Measurements from ENCODE around the gene EMP2.
"Not testable (repeated sequence)": the region's sequence is repeated elsewhere in the genome, so short reads cannot be mapped to it uniquely, and the experiment has no call there.

The EMP2 gene

GRCh38 chr16:10520869-10521578 is 59.4 kb downstream of the EMP2 start:
- no peak for DNase-seq (ENCODE audit: low read depth)

GRCh38 chr16:10519929-10520868 is 60.2 kb downstream of the EMP2 start:
- no peak for DNase-seq (ENCODE audit: low read depth)

DNA sequence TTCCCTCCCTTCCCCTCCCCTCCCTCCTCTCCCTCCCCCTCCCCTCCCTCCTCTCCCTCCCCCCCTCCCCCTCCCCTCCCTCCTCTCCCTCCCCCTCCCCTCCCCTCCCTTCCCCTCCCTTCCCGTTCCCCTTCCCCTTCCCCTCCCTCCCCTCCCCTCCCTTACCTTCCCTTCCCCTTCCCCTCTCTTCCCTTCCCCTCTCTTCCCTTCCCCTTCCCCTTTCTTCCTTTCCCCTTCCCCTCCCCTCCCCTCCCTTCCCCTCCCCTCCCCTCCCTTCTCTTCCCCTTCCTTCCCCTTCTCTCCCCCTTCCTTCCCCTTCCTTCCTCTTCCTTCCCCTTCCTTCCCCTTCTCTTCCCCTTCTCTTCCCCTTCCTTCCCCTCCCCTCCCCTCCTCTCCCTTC is 61.1 kb downstream of the EMP2 start:
- no peak for DNase-seq (ENCODE audit: low read depth)

DNA sequence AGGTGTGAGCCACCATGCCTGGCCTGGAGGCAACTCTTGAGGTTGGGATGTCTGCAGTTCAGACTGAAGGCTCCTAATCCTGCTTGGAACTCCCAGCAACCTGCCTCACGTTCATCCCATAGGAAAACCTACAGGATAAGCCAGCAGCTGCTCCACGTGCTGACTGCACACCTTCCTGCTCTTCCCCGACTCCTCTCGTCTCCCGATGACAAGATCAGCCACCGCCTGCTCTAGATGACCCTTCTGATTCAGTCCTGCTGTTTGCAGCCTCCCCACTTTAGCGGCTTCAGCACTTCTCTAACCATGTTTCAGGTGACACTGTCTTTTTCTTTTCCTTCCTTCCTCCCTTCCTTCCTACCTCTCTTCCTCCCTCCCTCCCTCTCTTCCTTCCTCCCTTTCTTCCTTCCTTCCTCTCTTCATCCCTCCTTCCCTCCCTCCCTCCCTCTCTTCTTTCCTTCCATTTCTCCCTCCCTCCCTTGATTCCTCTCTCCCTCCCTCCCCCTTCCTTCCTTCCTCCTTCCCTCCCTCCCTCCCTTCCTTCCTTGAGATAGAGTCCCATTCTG is 61.8 kb downstream of the EMP2 start:
- no peak for DNase-seq (ENCODE audit: low read depth)

DNA sequence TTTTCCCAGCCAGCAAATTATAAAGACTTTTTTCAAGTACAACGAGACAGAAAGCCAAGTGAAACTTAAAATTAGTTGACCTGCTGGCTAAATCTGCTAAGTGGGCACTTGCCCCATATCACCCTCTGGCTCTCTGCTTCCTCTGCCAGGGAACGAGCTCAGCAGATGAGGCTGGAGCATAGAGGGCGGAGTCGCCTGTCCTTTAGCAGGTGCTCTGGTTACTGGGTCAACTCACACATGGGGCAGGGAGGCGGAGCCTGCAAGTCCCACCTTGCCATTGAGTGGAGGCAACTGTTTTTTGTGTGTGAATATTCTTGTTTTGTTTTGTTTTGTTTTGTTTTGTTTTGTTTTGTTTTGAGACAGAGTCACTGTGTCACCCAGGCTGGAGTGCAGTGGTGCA is 62.5 kb downstream of the EMP2 start:
- DNase-seq (ENCODE audit: low read depth): no peak

DNA sequence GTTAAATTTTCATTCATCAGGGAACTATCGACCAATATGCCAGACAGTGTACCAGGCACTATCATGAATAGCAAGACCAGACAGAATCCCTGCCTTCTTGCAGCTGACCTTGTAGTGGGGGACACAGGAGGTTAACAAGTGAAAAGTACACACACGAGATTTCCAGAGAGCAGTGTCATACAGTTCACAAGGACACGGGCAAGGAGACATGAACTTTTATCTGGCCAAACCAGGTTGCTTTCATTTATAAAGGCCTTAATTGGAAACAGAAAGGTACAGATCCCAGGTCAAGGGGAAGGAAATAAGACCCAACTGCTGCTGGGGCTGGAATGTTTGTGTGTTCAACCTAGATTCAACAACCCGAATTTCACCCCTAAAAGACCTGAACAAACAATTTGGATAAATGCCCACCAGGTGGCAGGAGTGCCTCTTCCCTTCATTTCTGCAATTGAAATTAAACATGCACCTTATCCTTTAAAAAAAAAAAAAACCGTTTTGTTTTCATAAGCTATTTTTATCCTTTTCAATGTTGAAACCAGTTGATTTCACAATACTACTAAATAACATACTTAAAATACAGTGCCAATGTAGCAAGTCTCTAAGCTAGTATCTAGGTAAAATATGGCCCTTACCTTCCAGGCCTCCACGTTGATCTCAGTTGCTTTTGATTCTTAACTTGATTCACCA is 65.9 kb downstream of the EMP2 start:
- peak; percentile 6 for DNase-seq (ENCODE audit: low read depth)

- no peak for DNase-seq (ENCODE audit: low read depth)
These were observed 68.6 kb downstream of the EMP2 start for GRCh38 chr16:10511829-10512228.

DNA sequence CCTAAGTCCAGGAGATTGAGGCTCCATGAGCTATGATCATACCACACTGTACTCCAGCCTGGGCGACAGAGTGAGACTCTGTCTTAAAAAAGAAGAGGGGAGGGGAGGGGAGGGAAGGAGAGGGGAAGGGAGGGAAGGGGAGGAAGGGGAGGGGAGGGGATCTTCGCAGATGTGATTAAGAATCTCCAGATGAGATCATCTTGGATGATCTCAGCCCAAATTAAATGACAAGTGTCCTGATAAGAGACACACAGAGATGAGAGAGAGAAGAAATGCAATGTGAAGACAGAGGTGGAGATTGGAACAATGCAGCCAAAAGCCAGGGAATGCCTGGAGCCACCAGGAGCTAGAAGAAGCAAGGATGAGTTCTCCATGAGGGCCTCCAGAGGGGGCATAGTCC is 70.1 kb downstream of the EMP2 start:
- DNase-seq (ENCODE audit: low read depth): no peak

DNA sequence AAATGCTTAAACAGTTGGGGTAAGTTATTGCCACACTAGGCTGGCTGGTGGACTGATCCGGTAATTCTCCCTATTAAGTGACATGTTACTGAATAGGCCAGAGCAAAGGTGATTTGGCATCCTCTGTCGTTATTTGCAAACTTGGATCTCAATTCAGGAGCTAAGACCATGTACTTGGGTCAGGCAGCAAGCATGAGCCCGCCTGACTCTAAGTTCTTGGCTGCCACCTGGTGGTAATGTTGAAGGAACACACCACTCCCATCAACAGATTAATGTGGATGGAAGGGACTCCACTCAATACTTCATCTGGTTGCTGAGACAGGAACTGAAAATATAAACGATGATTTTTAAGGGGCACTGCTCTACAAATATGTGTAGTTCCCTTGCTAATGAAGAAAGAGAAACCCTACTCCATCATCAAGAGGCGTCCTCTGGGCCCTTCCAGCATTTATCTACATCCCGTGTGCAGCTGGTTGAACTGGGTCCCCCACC is 70.8 kb downstream of the EMP2 start:
- peak; percentile 48 for DNase-seq (ENCODE audit: low read depth)

GRCh38 chr16:10505286-10505685 is 75.1 kb downstream of the EMP2 start:
- DNase-seq (ENCODE audit: low read depth): not testable (repeated sequence)

GRCh38 chr16:10504404-10504885 is 76.0 kb downstream of the EMP2 start:
- DNase-seq (ENCODE audit: low read depth): no peak

DNA sequence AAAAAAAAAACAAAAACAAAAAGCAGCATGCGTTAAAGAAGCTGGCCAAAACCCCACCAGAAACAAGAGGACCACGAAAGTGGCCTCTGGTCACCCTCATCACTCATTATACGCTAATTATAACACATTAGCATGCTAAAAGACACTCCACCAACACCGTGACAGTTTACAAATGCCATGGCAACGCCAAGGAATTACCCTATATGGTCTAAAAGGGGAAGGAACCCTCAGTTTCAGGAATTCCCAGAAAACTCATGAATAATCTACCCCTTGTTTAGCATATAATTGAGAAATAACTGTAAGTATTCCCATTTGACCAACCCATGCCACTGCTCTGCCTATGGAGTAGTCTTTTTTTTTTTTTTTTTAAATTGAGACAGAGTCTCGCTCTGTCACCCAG is 77.6 kb downstream of the EMP2 start:
- no peak for DNase-seq (ENCODE audit: low read depth)

GRCh38 chr16:10501016-10501607 is 79.3 kb downstream of the EMP2 start:
- no peak for DNase-seq (ENCODE audit: low read depth)

DNA sequence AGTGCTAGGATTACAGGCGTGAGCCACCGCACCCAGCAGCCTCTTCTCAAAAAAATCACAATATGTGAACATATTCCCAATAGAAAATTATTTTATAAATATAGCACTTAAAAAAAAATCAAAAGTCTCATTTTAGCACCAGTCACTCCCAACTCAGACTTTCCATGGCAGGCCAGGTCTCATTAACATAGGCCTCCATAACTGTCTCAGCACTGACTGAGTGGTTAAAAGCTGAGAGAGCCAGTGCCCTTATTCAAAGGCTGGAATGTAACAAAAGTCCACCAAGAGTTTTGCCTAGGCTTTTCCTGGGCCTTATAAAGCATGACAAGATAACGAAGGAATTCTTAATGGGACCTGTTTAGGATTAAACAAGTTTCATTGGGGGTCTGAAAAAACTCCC is 79.8 kb downstream of the EMP2 start:
- no peak for DNase-seq (ENCODE audit: low read depth)

GRCh38 chr16:10497132-10498101 is 83.0 kb downstream of the EMP2 start:
- DNase-seq (ENCODE audit: low read depth): no peak

GRCh38 chr16:10495031-10495345 is 85.4 kb downstream of the EMP2 start:
- no peak for DNase-seq (ENCODE audit: low read depth)

DNA sequence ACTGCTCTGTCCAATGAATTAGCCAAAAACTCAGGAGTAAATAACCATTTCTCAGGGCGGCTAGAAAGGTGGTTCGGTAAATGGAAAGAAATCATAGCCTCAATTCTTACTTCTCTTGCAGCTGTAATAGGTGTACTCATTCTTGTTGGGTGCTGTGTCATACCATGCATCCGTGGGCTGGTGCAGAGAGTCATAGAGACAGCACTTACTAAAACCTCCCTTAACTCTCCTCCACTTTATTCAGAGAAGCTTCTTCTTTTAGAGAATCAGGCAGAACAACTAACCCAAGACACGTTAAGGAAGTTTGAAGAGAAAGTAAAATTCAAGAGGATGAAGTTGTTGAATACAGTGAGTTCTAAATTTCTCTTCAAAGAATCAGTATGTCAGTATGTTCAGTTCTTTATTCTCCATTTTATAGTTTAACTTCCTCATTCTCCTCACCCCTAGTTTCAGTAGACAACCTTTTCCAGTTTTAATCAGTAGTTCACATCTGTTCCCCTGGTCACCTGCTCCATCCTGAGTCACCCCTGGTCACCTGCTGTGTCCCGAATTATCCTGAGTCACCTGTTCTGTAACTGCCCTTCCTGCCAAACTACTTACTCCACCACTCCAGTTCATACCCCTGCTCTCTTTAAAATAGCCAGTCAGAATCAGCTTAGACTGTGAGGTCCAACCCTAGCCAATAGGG is 85.9 kb downstream of the EMP2 start:
- no peak for DNase-seq (ENCODE audit: low read depth)

- no peak for DNase-seq (ENCODE audit: low read depth)
These were observed 87.1 kb downstream of the EMP2 start for GRCh38 chr16:10493276-10493675.

DNA sequence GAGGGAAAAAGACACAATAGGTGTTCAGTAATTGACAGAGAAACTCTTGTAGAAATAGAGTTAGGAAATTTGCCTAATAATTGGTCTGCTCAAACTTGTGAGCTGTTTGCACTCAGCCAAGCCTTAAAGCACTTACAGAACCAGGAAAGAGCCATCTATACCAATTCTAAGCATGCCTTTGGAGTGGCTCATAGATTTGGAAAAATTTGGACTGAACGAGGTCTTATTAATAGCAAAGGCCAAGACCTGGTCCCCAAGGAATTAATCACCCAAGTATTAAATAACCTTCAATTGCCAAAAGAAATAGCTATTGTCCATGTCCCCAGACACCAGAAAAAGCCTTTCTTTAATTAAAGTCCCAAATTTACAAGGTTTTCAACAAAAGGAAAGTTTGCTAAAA is 90.3 kb downstream of the EMP2 start:
- DNase-seq (ENCODE audit: low read depth): no peak
